GM19372 (cell line): ENCODE data around the gene ORC3.
"Not testable (repeated sequence)": the region's sequence is repeated elsewhere in the genome, so short reads cannot be mapped to it uniquely, and the experiment has no call there.

ENCODE experiments used
- ATAC-seq: cut with Tn5 transposase; IDR thresholded peaks from one replicate; pipeline ENCODE4 v1.9.1; 2021; ENCODE audit warnings: mild to moderate bottlenecking, low read depth, moderate library complexity; ENCODE audit not compliant: unreplicated experiment

Gene ORC3

GRCh38 chr6:87590417-87590880 lies 514 bp downstream of the ORC3 start:
- ATAC-seq = no peak

GRCh38 chr6:87590990-87591389 lies 1.1 kb downstream of the ORC3 start:
- ATAC-seq = no peak

DNA sequence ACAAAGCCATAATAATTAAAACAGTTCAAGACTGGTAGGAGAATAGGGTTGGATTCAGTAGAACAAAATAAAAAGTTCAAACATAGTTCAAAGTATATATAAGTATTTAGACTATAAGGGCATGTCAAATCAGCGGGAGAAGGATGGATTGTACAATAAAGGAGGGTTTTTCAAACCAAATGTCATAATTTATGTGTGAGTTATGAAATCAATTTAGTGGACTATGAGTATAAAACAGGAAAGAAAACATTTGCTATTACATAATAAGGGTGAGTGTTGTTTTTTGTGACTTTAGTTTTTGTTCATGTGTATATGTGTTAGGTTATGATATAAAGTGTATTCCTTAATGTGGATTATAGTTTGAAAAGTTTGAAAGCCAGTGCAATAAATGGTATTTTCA lies 10.6 kb downstream of the ORC3 start:
- ATAC-seq = no peak

GRCh38 chr6:87606199-87606598 lies 16.3 kb downstream of the ORC3 start:
- no peak for ATAC-seq

GRCh38 chr6:87608802-87609201 lies 18.9 kb downstream of the ORC3 start:
- ATAC-seq = no peak

DNA sequence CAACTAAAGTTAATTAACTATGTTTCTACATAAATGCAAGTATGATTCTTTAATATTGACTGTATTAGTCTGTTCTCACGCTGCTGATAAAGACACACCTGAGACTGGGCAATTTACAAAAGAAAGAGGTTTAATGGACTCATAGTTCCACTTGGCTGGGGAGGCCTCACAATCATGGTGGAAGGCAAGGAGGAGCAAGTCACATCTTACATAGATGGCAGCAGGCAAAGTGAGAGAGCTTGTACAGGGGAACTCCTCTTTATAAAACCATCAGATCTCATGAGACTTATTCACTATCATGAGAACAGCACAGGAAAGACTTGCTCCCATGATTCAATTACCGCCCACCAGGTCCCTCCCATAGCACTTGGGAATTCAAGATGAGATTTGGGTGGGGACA lies 23.1 kb downstream of the ORC3 start:
- ATAC-seq = not testable (repeated sequence)

- ATAC-seq = no peak
Observed at GRCh38 chr6:87617405-87617804, 27.5 kb downstream of the ORC3 start.

GRCh38 chr6:87618531-87618930 lies 28.6 kb downstream of the ORC3 start:
- no peak for ATAC-seq

DNA sequence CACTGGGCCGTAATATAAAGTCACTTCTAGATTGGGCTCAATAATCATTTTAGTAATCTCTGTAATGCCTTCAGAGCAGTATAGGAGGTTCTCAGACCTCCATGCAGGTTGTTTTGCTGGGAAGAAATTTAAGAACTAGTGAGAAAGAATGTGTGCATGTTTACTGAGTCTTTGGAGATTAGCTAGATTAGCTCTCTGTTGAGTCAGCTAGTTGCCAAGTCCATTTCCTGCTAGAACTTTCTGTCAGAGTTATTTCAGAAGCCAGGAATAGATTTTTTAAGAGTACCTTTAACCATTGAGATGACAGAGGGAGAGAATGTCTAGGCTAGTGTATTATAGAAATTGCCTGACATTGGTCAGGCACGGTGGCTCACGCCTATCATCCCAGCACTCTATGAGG lies 33.3 kb downstream of the ORC3 start:
- ATAC-seq = no peak

DNA sequence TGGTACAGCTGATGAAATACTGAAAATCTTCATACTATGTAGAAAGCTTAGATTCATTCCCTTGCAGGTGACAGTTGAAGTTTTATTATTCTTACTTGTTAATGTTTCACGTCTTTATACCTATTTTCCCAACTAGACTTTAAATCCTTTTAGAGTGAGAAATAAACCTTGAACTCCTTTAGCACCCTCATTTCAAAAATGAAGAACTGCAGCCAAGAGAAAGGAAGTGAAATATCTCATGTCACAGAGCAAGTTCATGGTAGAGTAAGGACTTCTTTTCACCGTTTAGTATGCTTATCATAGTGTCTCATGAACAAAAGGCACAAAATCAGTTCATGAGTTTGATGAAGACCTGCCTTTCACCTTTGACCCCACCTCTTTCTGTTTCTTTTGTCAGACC lies 38.5 kb downstream of the ORC3 start:
- ATAC-seq = no peak

- no peak for ATAC-seq
Observed at GRCh38 chr6:87628881-87629280, 38.9 kb downstream of the ORC3 start.

- no peak for ATAC-seq
Observed at GRCh38 chr6:87630746-87631145, 40.8 kb downstream of the ORC3 start.

DNA sequence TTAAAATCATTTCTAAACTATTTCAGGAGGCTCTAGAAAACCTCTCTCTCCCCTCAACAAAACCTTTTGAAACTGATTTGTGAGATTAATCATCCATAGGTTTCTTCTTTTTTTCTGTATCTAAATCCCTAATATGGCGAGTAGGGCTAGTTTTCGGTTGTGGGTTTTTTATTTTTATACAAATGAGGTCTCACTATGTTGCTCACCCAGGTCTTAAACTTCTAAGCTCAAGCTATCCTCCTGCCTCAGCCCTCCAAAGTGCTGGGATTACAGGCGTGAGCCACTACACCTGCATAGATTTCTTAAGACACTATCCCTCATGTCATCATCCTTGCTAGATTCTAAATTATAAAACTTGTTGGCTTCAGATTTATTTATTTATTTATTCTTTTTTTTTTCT lies 43.9 kb downstream of the ORC3 start:
- no peak for ATAC-seq

GRCh38 chr6:87636315-87636714 lies 46.4 kb downstream of the ORC3 start:
- ATAC-seq = no peak

GRCh38 chr6:87637106-87637505 lies 47.2 kb downstream of the ORC3 start:
- ATAC-seq = no peak

DNA sequence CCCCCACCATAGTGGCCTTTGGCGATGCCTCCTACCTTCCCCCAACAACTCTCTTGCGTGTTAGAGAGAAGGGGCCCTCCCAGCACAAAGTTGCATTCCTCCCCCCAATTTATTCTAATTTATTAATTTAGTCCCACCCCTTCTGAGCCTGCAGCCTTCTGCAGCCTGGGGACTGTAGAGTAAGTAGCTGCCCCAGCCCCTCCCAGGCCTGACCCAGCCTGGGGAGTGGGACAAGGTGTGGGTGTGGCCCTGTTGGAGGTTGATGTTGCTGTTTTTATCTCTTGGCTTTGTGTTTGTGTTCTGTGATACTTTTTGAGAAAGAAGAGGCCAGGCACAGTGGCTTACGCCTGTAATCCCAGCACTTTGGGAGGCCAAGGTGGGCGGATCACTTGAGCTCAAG lies 49.4 kb downstream of the ORC3 start:
- no peak for ATAC-seq

GRCh38 chr6:87641065-87641692 lies 51.2 kb downstream of the ORC3 start:
- ATAC-seq = no peak

DNA sequence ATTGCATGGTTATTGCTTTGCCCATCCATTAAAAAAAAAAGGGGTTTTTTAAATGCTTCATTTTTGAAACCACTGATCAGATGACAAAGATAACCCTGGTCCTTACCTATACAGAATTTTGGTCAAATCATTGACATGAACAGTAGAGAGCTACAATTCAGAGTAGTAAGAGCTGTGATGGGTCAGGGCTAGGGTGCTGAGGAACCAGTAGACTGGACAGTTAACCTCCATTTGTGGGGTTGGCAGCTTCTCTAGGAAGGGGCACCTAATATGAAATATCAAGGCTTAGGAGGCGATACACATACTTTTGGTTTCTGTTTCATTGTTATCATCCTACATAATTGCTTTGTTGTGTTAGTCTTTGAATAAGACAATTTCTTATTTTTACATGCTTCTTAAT lies 55.1 kb downstream of the ORC3 start:
- ATAC-seq = no peak

GRCh38 chr6:87653074-87653962 lies 63.4 kb downstream of the ORC3 start:
- no peak for ATAC-seq

GRCh38 chr6:87654122-87654521 lies 64.2 kb downstream of the ORC3 start:
- no peak for ATAC-seq

GRCh38 chr6:87654875-87655454 lies 65.0 kb downstream of the ORC3 start:
- ATAC-seq = no peak

DNA sequence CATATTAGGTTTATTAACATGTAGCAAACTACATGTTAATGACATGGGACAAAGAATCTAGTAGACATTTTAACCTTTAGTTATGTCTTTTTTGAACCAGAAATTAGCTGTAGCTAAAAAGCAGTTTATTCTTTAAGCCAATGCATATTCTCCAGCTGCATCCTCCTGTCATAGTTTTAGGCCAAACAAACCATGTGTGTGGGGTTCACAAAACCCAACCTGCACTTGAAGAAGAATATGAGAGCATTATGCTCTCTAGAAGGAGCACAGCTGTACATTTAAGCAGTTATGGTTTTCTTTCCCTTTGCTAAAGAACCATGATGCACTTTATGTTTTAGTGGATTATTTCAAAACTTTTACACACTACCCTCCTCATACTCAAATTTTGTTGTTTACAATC lies 65.9 kb downstream of the ORC3 start:
- ATAC-seq = no peak
